ENCODE results near the gene MESP2. TPM values are rescaled to one million over a fixed set of nuclear protein-coding genes. Genes with fewer than 3 reads are reported as not detected.

Gene MESP2
- total and polyA plus RNA-seq, 2 of the 13 experiments (the other 11 are each of a cell fraction or from before 2014, with no cell fraction given) = not detected

DNA sequence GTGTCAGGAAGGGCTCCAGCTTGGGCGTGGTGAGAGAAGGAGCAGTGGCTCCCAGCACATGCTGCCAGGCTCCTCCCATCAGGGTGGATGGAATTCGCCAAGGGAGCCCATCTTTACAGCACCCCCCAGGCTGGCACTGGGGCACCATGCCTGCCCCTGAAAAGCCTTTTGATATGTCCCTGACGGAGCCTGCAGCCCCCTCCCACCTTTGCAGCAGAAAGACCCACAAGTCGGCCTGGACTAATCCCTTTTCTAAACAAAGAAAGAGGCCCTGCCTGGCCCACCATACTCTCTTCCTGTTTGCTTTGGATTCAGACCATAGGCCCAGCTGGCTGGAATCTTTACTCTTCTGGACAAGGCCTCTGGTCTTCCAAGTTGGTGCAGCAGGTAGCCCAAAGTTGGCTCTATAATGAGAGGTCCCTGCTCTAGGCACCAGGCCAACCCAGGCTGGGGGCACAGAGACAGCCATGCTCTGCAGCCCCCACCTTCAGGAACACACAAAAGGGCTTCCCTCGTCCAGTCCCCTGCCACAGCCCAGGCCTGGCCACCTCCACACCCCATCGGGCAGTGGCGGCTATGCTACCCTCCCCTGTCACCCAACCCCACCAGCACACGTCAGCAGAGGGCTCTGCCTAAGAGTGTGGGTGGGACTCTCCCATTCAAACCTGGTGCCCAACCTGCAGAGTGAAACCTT lies 33.1 kb downstream of the MESP2 start (continued):
- TF ChIP-seq, protein P1, sequence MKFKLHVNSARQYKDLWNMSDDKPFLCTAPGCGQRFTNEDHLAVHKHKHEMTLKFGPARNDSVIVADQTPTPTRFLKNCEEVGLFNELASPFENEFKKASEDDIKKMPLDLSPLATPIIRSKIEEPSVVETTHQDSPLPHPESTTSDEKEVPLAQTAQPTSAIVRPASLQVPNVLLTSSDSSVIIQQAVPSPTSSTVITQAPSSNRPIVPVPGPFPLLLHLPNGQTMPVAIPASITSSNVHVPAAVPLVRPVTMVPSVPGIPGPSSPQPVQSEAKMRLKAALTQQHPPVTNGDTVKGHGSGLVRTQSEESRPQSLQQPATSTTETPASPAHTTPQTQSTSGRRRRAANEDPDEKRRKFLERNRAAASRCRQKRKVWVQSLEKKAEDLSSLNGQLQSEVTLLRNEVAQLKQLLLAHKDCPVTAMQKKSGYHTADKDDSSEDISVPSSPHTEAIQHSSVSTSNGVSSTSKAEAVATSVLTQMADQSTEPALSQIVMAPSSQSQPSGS (CRISPR knock-in tag; IDR thresholded peaks at IDR 0.05) = peak; percentile 42; the same call in 1 of the 2 replicates
- TF ChIP-seq JUNB (CRISPR knock-in tag; IDR thresholded peaks at IDR 0.05; ENCODE audit: borderline replicate concordance) (no peak), ZNF83 (CRISPR knock-in tag; IDR thresholded peaks at IDR 0.05; ENCODE audit: borderline replicate concordance) (0 out of 2 replicates have a peak, but pooled peaks have one; percentile 25), ZNF607 (CRISPR knock-in tag; IDR thresholded peaks at IDR 0.05; ENCODE audit: borderline replicate concordance) (no peak), SIN3B (IDR thresholded peaks at IDR 0.05; ENCODE audit: low read length) (no peak), ZC3H13 (CRISPR knock-in tag; IDR thresholded peaks at IDR 0.05) (peak; percentile 67; the same call in 1 of the 2 replicates), EZH2 (conservative IDR thresholded peaks at IDR 0.05; ENCODE audit: low read depth, low read length) (no peak), ZNF138 (CRISPR knock-in tag; IDR thresholded peaks at IDR 0.05; ENCODE audit: low read depth) (no peak), HOXA5 (CRISPR knock-in tag; IDR thresholded peaks at IDR 0.05) (no peak), HNF4G (IDR thresholded peaks at IDR 0.05; ENCODE audit: borderline replicate concordance, low read depth, low read length) (peak; percentile 66; the same call in 1 of the 2 replicates), HNF4G (CRISPR knock-in tag; IDR thresholded peaks at IDR 0.05; ENCODE audit: borderline replicate concordance, low read depth) (peak; percentile 32; the same call in 1 of the 2 replicates), KAT7 (CRISPR knock-in tag; IDR thresholded peaks at IDR 0.05; ENCODE audit: borderline replicate concordance) (0 out of 2 replicates have a peak, but pooled peaks have one; percentile 9), CEBPG (CRISPR knock-in tag; IDR thresholded peaks at IDR 0.05) (no peak), EEA1 (CRISPR knock-in tag; IDR thresholded peaks at IDR 0.05; ENCODE audit: borderline replicate concordance) (no peak), SRSF9 (IDR thresholded peaks at IDR 0.05; ENCODE audit: borderline replicate concordance, insufficient read depth, low read depth, low read length, poor library complexity, severe bottlenecking) (no peak)
- TF ChIP-seq, protein P2, sequence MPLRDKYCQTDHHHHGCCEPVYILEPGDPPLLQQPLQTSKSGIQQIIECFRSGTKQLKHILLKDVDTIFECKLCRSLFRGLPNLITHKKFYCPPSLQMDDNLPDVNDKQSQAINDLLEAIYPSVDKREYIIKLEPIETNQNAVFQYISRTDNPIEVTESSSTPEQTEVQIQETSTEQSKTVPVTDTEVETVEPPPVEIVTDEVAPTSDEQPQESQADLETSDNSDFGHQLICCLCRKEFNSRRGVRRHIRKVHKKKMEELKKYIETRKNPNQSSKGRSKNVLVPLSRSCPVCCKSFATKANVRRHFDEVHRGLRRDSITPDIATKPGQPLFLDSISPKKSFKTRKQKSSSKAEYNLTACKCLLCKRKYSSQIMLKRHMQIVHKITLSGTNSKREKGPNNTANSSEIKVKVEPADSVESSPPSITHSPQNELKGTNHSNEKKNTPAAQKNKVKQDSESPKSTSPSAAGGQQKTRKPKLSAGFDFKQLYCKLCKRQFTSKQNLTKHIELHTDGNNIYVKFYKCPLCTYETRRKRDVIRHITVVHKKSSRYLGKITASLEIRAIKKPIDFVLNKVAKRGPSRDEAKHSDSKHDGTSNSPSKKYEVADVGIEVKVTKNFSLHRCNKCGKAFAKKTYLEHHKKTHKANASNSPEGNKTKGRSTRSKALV (CRISPR knock-in tag; IDR thresholded peaks at IDR 0.05) = peak; percentile 51; the same call in 1 of the 2 replicates
- TF ChIP-seq, protein P3, sequence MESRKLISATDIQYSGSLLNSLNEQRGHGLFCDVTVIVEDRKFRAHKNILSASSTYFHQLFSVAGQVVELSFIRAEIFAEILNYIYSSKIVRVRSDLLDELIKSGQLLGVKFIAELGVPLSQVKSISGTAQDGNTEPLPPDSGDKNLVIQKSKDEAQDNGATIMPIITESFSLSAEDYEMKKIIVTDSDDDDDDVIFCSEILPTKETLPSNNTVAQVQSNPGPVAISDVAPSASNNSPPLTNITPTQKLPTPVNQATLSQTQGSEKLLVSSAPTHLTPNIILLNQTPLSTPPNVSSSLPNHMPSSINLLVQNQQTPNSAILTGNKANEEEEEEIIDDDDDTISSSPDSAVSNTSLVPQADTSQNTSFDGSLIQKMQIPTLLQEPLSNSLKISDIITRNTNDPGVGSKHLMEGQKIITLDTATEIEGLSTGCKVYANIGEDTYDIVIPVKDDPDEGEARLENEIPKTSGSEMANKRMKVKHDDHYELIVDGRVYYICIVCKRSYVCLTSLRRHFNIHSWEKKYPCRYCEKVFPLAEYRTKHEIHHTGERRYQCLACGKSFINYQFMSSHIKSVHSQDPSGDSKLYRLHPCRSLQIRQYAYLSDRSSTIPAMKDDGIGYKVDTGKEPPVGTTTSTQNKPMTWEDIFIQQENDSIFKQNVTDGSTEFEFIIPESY (CRISPR knock-in tag; IDR thresholded peaks at IDR 0.05) = no peak
- TF ChIP-seq, protein P4, sequence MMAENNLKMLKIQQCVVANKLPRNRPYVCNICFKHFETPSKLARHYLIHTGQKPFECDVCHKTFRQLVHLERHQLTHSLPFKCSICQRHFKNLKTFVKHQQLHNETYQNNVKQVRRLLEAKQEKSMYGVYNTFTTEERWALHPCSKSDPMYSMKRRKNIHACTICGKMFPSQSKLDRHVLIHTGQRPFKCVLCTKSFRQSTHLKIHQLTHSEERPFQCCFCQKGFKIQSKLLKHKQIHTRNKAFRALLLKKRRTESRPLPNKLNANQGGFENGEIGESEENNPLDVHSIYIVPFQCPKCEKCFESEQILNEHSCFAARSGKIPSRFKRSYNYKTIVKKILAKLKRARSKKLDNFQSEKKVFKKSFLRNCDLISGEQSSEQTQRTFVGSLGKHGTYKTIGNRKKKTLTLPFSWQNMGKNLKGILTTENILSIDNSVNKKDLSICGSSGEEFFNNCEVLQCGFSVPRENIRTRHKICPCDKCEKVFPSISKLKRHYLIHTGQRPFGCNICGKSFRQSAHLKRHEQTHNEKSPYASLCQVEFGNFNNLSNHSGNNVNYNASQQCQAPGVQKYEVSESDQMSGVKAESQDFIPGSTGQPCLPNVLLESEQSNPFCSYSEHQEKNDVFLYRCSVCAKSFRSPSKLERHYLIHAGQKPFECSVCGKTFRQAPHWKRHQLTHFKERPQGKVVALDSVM (CRISPR knock-in tag; IDR thresholded peaks at IDR 0.05) = no peak
- TF ChIP-seq, protein P5, sequence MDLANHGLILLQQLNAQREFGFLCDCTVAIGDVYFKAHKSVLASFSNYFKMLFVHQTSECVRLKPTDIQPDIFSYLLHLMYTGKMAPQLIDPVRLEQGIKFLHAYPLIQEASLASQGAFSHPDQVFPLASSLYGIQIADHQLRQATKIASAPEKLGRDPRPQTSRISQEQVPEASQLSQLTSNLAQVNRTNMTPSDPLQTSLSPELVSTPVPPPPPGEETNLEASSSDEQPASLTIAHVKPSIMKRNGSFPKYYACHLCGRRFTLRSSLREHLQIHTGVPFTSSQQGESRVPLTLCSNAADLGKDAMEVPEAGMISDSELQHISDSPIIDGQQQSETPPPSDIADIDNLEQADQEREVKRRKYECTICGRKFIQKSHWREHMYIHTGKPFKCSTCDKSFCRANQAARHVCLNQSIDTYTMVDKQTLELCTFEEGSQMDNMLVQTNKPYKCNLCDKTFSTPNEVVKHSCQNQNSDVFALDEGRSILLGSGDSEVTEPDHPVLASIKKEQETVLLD (CRISPR knock-in tag; IDR thresholded peaks at IDR 0.05; ENCODE audit: low read depth) = peak; percentile 25; the same call in 1 of the 2 replicates
